Fibroblast of skin of right biceps (primary cell): Measurements from ENCODE around the gene CRIP1.

Experiments used
- DNase-seq: peaks from one replicate; pipeline ENCODE4 v3.0.0-alpha.2; 2013

Gene CRIP1

DNA sequence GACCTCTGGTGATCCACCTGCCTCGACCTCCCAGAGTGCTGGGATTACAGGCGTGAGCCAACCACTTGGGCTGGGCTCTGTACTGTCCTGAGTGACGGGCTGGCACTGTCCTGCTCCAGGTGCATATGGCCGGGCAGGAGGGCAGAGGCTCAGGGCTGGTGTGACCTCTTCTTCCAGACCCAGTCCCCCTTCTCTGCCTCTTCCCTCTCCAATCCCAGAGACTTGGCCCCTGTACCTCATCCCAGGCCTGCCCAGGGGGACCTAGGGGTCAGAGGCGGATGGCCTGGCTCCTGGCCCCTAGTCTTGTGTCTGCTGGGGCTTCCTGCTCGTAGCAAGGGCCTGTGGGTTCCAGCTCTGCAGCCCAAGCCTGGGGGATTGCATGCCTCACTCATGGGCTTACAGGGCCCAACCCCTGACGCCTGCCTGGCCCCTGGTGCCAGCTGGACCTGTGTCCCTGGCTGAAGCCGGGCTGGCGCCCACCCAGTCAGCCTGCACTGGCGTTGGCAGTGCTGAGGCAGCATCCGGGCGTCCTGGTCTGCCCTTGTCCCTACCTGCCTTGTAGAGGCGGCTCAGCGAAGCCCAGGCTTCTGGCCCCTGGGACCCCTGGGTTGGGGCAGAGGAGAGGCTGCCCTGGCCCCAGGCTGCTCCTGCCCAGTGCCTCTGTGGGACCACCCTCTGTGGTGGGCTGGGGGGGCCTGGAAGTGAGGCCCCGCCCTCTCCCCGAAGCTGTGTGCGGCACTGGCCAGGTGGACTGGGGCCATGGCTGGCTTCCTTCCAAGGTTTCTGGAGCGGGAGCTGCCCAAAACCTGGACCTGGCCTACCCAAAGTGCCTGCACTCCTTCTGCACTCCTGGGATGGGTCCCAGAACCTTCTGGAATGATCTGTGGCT lies 8.7 kb downstream of the CRIP1 start:
- DNase-seq, result no peak

- DNase-seq, result no peak
Measured at GRCh38 chr14:105495990-105496830, 9.5 kb downstream of the CRIP1 start.

DNA sequence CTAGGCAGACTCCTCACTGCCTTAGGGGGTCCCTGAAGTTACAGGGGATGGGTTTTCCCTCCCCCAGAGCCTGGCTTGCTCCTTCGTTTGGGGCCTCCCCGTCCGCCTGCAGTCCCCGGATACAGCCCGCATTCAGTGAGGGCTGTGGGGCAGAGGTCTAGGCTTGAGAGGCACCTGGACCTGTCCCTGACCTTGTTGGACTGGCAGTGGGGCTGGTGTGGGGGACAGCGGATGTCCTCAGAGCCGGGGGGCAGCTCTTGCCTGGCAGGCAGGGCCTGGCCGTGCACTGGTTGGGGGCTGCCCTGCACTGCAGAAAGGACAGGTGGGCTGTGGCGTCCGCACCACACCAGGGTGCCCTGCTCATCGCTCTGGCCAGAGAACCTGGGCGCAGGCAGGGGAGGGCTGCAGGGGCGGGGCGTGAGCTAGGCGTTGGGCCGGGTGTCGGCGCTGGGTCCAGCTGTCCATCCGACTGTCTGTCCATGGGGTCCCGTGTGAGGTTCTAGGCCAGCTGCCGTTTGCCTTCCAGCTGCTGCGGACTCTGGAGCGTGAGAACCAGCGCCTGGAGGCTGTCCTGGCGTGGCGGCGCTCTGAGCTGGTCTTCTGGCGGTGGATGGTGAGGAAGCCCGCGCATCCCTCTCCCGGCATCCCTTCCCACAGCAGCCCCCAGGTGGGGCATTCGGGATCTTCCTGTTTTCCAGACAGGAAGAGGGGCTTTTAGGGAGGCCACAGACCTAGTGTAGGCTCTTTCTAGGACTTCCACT lies 10.3 kb downstream of the CRIP1 start:
- no peak for DNase-seq

- DNase-seq, result no peak
Measured at GRCh38 chr14:105497671-105498429, 11.2 kb downstream of the CRIP1 start.

GRCh38 chr14:105498430-105499255 lies 12.0 kb downstream of the CRIP1 start:
- DNase-seq, result no peak

- no peak for DNase-seq
Measured at GRCh38 chr14:105499256-105500035, 12.8 kb downstream of the CRIP1 start.

DNA sequence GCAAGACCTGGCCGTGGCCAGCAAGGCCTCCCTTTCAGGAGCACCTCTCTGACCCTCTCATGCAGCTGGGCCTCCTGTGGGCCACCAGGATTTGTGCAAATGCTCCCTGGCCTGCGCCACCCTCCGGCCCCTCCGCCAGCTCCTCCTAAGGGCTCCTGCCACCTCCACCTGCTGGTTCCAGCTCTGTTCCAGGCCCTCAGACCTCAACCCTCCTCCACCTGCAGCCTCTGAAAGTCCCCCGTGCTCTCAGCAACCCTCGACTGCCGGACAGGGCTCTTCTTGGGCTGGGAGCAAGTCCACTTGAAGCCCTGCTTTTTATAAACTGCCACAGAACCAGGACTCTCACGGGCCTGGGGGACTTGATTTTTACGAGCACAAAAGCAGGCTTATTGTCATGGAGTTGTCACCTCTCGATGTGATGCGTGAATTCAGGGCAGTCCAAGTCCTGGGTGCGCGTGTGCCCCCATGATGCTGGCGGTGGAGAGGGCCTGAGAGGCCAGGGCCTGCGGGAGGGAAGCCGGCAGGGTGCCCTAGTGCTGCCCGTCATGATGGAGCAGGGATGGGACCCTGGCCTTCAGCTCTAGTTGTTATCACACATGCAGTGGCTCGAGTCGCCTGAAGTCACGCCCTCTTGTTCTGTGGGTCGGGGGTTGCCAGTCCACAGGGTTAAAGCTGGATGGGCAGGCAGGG lies 13.5 kb downstream of the CRIP1 start:
- no peak for DNase-seq

DNA sequence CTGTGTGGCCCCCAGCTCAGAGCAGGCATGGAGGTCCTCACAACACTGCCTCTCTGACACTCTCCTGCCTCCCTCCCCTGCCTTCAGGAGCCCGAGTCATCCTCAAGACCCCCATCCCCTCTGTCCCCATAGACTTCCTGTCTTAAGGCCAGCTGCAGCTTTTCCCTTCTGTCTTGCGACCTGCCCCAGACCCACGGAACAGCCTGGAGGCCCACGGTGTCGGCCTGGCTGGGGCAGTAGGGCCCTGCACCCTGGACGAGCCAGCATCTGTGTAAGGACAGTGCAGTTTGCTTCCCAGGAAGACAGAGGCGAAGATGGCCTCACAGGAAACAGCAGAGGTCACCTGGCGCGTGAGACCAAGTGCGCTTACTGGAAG lies 14.0 kb downstream of the CRIP1 start:
- DNase-seq, result no peak

GRCh38 chr14:105501504-105502291 lies 15.0 kb downstream of the CRIP1 start:
- no peak for DNase-seq

- DNase-seq, result no peak
Measured at GRCh38 chr14:105502446-105503295, 16.0 kb downstream of the CRIP1 start.

- DNase-seq, result no peak
Measured at GRCh38 chr14:105503296-105503640, 16.6 kb downstream of the CRIP1 start.

GRCh38 chr14:105503935-105504692 lies 17.4 kb downstream of the CRIP1 start:
- no peak for DNase-seq

- DNase-seq, result no peak
Measured at GRCh38 chr14:105505101-105505500, 18.4 kb downstream of the CRIP1 start.

DNA sequence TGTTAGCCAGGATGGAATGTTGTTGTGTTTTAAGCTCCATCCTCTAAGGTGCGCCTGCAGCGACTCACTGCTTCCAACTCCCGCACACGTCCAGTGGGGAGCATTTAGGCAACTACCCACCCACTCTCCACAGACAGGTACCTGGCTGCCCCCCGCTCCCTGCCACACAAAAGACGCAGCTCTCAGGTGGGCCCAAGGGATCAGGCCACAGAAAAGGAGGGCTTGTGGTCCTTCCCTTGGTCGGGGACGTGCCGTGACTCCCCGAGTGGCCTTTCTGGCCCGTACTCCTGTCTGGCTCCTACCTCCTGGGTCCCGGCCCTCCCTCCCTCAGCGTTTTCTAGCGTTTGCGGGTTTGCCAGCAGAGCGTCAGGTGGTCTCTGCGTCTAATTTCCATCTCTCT lies 20.6 kb downstream of the CRIP1 start:
- DNase-seq, result no peak

GRCh38 chr14:105508069-105508468 lies 21.4 kb downstream of the CRIP1 start:
- DNase-seq, result no peak

DNA sequence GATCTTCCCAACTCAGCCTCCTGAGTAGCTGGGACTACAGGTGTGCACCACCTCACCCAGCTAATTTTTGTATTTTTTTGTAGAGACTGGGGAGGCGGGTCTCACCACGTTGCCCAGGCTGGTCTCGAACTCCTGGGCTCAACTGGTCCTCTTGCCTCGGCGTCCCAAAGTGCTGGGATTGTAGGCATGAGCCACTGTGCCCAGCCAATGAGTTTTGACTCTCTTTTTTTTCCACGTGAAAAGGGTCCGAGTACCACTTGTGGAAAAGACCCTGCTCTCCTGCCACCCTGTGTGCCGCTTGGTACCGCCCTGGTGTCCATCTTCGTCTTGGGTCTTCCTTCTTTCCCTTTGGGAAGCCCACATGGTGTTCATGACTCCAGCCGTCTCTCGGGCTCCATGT lies 21.9 kb downstream of the CRIP1 start:
- DNase-seq, result no peak

DNA sequence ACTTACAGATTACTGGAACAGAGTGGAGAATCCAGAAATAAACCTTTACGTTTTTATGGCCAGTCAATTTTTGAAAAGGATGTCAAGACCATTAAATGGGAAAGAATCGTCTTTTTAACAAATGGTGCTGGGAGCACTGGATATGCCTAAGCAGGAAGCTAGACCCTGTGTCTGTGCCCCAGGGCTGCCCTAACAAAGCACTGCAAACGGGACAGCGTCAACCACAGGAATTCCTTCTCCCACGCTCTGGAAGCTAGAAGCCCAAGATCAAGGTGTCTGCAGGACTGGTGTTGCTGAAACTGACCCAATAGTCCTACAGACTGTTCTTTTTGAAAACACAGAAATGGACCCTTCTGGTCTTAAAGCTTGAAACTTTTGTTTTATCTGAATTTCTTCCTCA lies 30.4 kb downstream of the CRIP1 start:
- no peak for DNase-seq
